Measurements from ENCODE around the gene GFOD1. TPM values are rescaled to one million over a fixed set of nuclear protein-coding genes. Genes with fewer than 3 reads are reported as not detected.
"Not testable (repeated sequence)": the region's sequence is repeated elsewhere in the genome, so short reads cannot be mapped to it uniquely, and the experiment has no call there.

GFOD1 gene
- total and polyA plus RNA-seq, 8 donors: 0.76 to 29.4 (median 11.4) TPM

- H3K4me3 ChIP-seq: no peak overlapping the region
- no peaks in the 10 kb centered on the region for H3K27me3 ChIP-seq
- TF ChIP-seq EP300 (IDR thresholded peaks at IDR 0.05) (no peak), POLR2AphosphoS5 (IDR thresholded peaks at IDR 0.05) (no peak), POLR2A (IDR thresholded peaks at IDR 0.05) (no peak)
- TF ChIP-seq, protein P1, sequence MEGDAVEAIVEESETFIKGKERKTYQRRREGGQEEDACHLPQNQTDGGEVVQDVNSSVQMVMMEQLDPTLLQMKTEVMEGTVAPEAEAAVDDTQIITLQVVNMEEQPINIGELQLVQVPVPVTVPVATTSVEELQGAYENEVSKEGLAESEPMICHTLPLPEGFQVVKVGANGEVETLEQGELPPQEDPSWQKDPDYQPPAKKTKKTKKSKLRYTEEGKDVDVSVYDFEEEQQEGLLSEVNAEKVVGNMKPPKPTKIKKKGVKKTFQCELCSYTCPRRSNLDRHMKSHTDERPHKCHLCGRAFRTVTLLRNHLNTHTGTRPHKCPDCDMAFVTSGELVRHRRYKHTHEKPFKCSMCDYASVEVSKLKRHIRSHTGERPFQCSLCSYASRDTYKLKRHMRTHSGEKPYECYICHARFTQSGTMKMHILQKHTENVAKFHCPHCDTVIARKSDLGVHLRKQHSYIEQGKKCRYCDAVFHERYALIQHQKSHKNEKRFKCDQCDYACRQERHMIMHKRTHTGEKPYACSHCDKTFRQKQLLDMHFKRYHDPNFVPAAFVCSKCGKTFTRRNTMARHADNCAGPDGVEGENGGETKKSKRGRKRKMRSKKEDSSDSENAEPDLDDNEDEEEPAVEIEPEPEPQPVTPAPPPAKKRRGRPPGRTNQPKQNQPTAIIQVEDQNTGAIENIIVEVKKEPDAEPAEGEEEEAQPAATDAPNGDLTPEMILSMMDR (IDR thresholded peaks at IDR 0.05): no peak
- H3K9me3 ChIP-seq: no peaks in the 10 kb centered on the region
- no peaks in the 10 kb centered on the region for H3K36me3 ChIP-seq
- 84 to 95% (median 91%) methylated on average over 6 of the region's 6 CpGs for WGBS, 5 donors
- intact Hi-C loops (cut with DNase I; ENCODE audit: low total_unique reads): no loop called here
- H3K4me1 ChIP-seq: peaks cover 0 to 59% (median 29%) of the 10 kb centered on the region in 4 donors
- peak overlapping the region in 2 of 5 donors; percentile 17 to 41 for H3K27ac ChIP-seq
- DNase-seq: no peak
Measured at GRCh38 chr6:13434777-13435176, 52.6 kb downstream of the GFOD1 start.

- intact Hi-C loops (cut with DNase I; ENCODE audit: low total_unique reads); DNase-seq; H3K9me3 ChIP-seq; H3K36me3 ChIP-seq; H3K27me3 ChIP-seq; H3K4me3 ChIP-seq: not testable (repeated sequence)
- H3K4me1 ChIP-seq: peaks cover 0 to 59% (median 31%) of the 10 kb centered on the region in 4 donors
- H3K27ac ChIP-seq: peak overlapping the region in 3 of 5 donors; percentile 8 to 17 (median 13)
Measured at GRCh38 chr6:13434135-13434775, 53.1 kb downstream of the GFOD1 start.

GRCh38 chr6:13433709-13434121 lies 53.7 kb downstream of the GFOD1 start:
- no peak for TF ChIP-seq POLR2AphosphoS5 (IDR thresholded peaks at IDR 0.05)
- TF ChIP-seq POLR2A (IDR thresholded peaks at IDR 0.05): no peak
- TF ChIP-seq, protein P1 (IDR thresholded peaks at IDR 0.05): no peak
- no peak for TF ChIP-seq EP300 (IDR thresholded peaks at IDR 0.05)
- Histone ChIP-seq H3K27me3 (no peaks in the 10 kb centered on the region), H3K27ac (peak overlapping the region in 2 of 5 donors; percentile 13 to 17), H3K36me3 (no peaks in the 10 kb centered on the region), H3K4me1 (peaks cover 4 to 65% (median 36%) of the 10 kb centered on the region in 4 donors), H3K4me3 (no peak overlapping the region), H3K9me3 (no peaks in the 10 kb centered on the region)
- no peak for DNase-seq
- 65 to 86% (median 76%) methylated on average over 5 of the region's 5 CpGs for WGBS, 5 donors
- intact Hi-C loops (cut with DNase I; ENCODE audit: low total_unique reads): no loop called here

- 76 to 84% (median 82%) methylated on average over 4 of the region's 4 CpGs for WGBS, 5 donors
- Histone ChIP-seq H3K4me3 (no peak overlapping the region), H3K27me3 (no peaks in the 10 kb centered on the region), H3K9me3 (no peaks in the 10 kb centered on the region), H3K27ac (peak overlapping the region in 2 of 5 donors; percentile 12 to 87), H3K4me1 (peaks cover 11 to 71% (median 41%) of the 10 kb centered on the region in 4 donors), H3K36me3 (no peaks in the 10 kb centered on the region)
- DNase-seq: no peak
- intact Hi-C loops (cut with DNase I; ENCODE audit: low total_unique reads): no loop called here
- TF ChIP-seq POLR2AphosphoS5 (IDR thresholded peaks at IDR 0.05): no peak
- TF ChIP-seq EP300 (IDR thresholded peaks at IDR 0.05): no peak
- TF ChIP-seq POLR2A (IDR thresholded peaks at IDR 0.05): no peak
- TF ChIP-seq, protein P1 (IDR thresholded peaks at IDR 0.05): no peak
Measured at GRCh38 chr6:13432526-13433184, 54.7 kb downstream of the GFOD1 start.

Measured in stomach (tissue), 9 donors.